SH-SY5Y (cell line): ENCODE results near the gene ADA.

Experiments
- GATA2 ChIP-seq: IDR thresholded peaks from 2 replicates; pipeline ENCODE4 v1.6.1; 2011; ENCODE audit warnings: mild to moderate bottlenecking, low read depth, low read length
- GATA3 ChIP-seq: IDR thresholded peaks from 2 replicates; pipeline ENCODE4 v1.6.1; 2011; ENCODE audit warnings: low read depth, mild to moderate bottlenecking, low read length, moderate library complexity

DNA sequence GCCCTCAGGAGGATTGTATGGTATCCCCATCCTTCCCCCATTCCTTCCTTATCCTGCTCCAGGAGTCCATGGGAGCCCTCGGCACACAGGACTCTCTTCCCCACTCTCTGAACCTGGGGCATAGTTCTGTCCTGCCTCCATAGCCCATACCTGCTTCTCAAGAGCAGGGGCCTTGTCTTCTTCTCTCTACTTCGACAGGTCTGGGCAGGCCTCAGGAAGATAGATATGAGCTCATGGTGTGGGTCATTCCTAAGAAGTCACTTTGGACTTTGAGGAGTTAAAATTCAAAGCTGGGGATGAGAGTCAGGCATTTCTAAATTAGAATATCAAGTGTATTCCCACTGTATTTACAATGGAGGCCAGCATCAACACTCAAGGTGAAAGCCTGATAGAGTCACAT lies 8.4 kb upstream of the ADA start:
- TF ChIP-seq GATA2 (no peak), GATA3 (no peak)
